HG02798 (cell line): Measurements from ENCODE around the gene SMC1B.
"Not testable (repeated sequence)": the region's sequence is repeated elsewhere in the genome, so short reads cannot be mapped to it uniquely, and the experiment has no call there.

Experiments
- ATAC-seq: cut with Tn5 transposase; IDR thresholded peaks from one replicate; pipeline ENCODE4 v1.9.1; 2021; ENCODE audit warnings: mild to moderate bottlenecking; ENCODE audit not compliant: unreplicated experiment, poor library complexity

The SMC1B gene

DNA sequence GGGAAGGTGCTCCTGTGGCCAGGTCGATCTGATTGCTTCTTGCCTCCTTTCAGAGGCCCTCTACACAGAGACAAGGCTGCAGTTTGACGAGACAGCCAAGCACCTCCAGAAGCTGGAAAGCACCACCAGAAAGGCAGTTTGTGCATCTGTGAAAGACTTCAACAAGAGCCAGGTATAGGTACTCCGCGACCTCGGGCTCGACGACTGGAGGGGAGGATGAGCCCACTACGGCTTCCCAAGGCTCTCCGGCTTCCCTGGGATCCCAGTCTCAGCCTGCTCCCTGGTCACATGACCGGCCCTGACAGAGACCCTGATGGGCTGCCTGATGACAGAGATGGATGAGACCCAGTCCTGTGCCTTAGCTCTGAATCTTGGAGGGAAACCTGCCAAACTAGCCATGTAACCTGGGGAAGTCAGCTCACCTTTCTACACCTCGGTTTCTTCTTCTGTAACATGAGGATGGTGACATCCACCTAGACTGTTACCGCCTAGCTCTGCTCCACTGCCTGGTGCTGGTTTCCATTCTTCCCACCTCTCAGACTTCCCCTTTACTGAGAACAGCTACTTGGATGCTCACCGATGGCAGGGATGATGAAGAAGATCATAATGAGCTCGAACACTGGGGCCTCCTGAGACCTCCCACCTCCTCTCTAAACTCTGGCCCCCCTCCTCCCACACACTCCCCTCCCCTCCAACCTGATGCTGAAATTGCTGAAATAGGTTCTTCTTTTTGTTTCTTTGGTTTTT, 9.0 kb upstream of the SMC1B start:
- ATAC-seq: no peak

GRCh38 chr22:45421349-45422055, 8.1 kb upstream of the SMC1B start:
- no peak for ATAC-seq

GRCh38 chr22:45420539-45420938, 7.1 kb upstream of the SMC1B start:
- no peak for ATAC-seq

DNA sequence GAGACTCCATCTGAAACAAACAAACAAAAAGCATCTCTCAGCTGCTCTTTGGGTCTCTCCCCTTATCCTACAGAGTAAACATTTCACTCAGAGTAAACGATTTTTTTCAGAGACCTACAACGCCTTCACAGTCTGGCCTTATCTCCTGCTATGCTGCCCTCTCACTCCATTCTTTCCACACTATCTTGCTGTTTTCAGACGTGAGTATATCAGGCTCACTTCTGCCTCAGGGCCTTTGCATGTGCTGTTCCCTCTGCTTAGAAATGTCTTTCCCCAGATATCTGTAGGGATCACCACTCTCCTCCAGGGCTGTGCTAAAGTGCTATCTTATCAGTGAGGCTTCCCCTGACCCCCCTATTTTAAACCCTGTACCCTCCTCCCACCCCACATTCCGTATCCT, 6.6 kb upstream of the SMC1B start:
- no peak for ATAC-seq

DNA sequence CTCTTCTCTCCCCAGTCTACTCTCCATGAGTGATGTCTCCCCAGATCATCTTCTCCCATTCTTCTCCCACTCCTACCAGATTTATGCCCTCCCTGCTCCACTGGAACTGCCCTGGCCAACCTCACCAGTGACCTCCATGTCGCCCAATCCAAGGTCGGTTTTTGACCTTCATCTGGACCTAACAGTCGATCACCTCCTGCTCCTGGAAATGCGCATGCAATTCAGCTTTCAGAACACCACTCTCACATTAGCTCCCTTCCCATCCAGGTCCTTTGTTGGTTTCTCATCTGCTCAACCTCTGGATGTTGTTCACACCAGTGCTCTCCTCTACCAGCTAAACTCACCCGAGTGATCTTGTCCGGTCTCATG, 5.4 kb upstream of the SMC1B start:
- no peak for ATAC-seq

DNA sequence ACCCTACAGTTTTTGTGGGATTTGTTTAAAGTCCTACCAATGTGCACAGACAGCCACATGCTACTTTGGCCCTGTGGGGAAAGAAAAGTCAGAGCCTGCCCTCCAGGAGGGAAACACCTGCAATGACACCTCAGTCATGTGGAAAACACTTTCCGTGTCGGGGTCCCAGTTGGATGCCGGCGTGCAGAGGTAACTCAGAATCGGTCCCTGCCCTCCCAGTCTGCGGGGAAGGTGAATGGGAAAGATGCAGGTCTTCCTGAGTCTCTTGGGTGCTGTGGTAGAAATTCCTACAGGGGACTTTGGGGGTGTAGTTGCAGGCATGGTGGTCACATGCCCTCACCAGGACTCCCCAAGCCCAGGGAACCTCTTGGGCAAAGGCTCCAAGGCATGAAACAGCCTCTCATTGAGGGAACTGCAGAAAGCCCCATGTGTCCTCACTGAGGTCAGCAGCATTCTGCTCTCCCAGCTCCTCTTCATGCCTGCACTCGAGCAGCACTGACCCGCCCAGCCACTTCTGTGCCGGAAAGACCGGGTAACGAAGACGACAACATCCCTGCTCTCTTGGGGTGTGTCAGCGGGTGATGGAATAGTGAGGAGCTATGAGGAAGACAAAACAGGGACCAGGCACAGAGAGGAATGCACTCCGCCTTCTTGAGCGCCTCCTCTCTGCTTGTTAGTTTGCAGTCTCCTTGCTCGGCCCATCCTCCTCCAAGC, 4.8 kb upstream of the SMC1B start:
- ATAC-seq: no peak

DNA sequence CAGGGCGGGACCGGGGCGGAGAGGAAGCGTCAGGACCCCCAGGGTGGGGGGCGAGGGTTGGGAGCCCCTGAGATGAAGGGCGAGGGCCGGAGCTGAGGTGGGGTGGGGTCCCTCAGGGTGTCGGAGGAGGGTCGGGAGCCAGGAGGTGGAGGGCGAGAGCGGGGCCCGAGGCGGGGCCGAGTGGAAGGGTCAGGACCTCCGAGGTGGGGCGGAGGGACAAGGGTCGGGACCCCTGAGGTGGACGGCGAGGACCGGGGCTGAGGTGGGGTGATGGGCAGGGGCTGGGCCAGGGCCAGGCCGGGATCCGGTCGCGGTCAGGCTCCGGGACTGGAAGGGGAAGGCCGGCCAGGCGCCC, 409 bp downstream of the SMC1B start:
- ATAC-seq: no peak

DNA sequence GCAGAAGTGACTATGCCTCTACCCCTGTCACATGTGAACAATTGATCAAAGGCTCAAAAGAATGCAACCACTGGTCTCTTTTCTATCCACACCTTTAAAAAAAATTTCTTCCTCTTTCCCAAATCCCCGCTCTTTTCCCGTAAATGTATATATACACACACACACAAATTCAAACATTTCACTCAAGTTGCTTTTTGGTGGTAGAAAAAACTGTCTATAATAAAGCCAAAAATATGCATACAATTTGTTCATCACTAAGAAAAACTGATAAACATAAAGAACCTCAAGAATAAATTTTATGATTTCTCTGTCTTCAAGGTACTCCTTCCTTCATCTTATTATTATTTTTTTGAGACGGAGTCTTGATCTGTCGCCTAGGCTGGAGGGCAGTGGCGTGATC, 5.6 kb downstream of the SMC1B start:
- ATAC-seq: no peak

DNA sequence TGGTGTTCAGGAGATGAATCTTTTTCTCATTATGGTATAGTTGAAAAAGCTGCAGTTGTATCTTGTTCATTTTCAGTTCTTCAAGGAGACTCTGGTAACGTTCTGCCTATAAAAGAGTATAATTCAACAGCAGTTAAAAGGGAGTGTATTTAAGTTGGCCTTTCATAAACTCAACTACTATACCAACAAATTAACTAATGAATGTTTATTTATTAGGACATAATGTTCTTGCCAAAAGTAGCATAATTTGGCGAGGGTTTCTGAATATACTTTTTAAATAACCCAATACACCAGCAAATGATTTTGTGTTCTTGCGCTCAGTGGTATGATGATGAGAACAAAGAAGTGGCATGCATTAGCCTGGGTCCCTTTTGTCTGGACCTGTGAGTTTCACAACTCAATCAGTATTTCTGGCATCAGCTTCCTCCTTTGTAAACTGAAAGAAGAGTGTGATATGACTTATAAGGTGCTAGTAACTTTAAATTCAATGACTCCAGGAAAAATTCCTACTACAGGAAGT, 10.9 kb downstream of the SMC1B start:
- no peak for ATAC-seq

DNA sequence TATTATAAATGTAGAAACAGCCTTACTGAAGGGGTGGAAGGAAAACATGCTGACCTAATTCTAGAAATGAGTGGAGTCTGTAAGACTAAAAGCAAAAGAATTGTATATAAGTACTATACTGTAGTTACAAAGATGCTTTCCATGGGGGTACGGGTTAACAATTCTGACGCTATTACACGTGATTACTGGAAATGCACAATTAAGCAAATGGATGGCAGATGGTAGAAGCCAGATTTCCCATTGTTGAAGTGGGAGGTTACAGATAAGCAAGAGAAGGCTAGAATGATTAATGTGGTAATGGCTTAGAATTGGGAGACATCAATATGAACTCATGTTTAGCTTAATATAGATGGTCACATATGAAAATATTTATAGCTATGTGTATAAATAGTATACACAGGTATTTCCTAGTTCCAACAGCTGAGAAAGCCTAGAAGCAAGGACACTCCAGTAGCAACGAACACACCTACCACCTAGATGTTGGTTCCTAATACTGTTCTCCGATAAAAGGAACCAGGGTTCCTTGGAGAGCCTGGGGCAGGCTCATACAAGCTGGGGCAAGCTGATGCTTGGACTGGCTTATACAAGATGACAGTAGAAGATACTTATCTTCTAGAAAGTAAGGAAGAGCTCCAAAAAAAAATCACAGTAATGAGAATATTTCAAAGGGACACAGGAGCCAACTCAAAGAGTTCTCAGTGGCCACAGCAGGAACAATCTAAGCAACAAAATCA, 13.5 kb downstream of the SMC1B start:
- no peak for ATAC-seq

DNA sequence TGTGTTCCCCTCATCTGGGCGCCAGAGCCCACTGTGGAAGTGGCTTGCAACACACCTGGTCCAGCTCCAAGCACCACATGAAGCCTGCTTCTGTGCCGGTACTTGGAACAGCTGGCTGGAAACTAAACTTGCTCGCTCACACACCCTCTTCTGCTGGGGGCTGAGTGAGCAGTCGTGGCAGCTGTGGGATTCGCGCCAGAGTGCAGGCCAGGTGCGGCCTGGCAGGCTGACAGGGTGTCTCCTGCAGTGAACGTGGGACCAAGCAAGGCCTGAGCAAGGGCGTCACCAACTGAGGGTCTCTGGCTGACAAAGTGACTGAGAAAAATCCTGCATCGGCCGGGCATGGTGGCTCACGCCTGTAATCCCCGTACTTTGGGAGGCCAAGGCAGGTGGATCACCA, 15.2 kb downstream of the SMC1B start:
- no peak for ATAC-seq

GRCh38 chr22:45397806-45398205, 15.6 kb downstream of the SMC1B start:
- no peak for ATAC-seq

DNA sequence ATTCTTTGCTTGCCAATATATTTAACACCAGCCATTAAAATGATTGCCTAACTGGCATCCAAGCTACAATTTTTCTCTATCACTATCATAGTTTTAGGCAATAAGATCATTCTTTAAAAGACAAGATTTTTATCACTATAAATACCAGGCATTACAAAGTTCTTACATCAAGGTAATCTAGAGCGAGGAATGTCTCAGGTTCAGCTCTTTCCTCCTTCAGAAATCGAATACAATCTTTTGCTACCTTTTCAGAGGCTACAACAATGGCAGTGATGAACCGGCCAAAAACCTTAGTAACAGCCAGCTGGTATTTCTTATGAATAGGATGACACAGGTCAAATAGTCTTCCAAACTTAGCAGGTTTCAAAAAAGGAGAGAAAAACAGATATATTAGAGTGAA, 23.9 kb downstream of the SMC1B start:
- ATAC-seq: no peak

- ATAC-seq: no peak
Measured at GRCh38 chr22:45381348-45381747, 32.1 kb downstream of the SMC1B start.

- no peak for ATAC-seq
Measured at GRCh38 chr22:45376703-45377102, 36.7 kb downstream of the SMC1B start.

DNA sequence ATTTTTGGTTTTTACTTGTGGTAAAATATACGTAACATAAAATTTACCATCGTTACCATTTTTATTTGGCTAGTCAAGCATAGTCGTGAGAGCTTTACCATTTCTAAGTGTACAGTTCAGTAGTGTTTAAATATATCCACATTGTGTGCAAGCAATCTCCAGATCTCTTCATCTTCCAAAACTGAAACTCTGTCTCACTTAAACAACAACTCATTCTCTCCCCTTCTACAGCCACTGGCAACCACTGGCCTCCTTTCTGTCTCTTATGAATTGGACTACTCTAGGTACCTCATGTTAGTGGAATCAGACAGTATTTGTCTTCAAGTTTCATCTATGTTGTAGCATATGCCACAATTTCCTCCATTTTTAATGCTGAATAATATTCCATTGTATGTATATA, 37.4 kb downstream of the SMC1B start:
- ATAC-seq: peak; percentile 44

- not testable (repeated sequence) for ATAC-seq
Measured at GRCh38 chr22:45373592-45373991, 39.8 kb downstream of the SMC1B start.

DNA sequence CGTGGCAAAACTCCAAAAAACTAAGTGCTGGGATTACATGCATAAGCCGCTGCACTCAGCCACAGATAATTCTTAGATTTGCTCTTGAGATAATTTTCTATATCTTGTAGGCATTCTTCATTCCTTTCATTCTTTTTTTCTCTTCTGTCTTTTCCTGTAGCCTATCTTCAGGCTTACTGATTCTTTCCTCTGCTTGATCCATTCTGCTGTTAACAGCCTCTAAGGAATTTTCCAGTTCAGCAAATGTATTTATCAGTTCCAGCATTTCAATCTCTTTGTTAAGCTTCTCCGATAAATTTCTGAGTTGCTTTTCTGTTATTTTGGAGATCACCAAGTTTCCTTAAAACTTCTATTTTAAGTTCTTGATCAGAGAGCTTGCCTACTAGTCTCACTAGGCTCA, 46.7 kb downstream of the SMC1B start:
- ATAC-seq: no peak

- no peak for ATAC-seq
Measured at GRCh38 chr22:45359627-45360026, 53.8 kb downstream of the SMC1B start.

GRCh38 chr22:45358127-45358526, 55.3 kb downstream of the SMC1B start:
- no peak for ATAC-seq

DNA sequence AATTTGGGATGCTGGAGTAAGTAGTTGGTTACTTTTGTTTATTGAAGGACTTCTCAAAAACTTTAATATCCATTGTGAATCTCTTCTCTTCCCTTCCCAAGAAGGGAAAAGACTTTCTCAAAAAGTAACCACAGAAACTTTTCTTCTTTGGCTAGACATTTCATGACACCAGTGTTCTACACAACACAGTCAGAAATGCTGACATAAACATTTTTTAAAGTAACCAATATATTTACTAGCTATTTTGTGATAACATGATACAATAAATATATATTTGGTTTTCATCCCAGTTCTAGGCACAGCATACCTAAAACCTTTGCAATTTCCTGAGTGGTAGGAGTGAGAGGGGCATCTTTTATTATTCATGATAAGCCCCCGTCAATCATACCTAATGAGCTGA, 55.9 kb downstream of the SMC1B start:
- no peak for ATAC-seq
